COLO668 (cell line): ENCODE data around the gene PSMA6.
"Not testable (repeated sequence)": the region's sequence is repeated elsewhere in the genome, so short reads cannot be mapped to it uniquely, and the experiment has no call there.

Experiments used
- DNase-seq: peaks from one replicate; lab custom pipeline; 2025; ENCODE audit not compliant: unreplicated experiment; lab: John Stamatoyannopoulos, UW

Gene PSMA6

GRCh38 chr14:35292051-35292769, at the start of gene PSMA6:
Gene PSMA6, plus strand, starts transcription at chr14:35292382. Its CDS starts 95 bp downstream, at chr14:35292477.
- peak; percentile 100 for DNase-seq

DNA sequence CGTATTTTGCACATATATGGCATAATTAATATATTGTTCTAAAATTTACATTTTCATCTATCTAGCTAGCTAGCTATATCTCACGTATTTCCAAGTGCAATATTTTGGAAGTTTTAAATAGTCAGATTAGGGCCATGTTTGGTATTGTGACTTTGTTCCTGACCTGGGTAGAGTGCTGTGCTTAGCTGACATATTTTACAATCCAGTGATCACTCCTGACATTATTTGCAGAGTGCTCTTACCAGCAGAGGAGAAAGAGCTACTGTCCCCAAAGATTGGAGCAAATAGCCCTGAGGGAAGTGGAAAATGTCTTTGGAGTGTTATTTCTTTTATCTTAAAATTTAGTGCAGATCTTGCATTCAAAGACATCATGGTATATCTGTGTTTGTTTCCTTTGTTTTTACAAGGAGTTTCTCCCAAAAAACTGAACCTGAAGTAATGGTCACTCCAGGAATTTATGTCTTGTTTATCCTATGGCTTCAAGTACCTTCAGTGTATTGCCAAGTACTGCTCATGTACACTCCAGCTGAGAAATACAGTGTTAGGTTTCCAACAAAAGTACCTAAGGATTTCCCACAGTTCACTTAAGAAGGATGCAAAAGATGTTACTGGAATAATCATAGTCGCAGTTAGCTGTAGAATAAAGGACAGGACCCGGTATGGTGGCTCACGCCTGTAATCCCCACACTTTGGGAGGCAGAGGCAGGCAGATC, 49.4 kb upstream of the PSMA6 start:
- no peak for DNase-seq

GRCh38 chr14:35243956-35244355, 48.2 kb upstream of the PSMA6 start:
- DNase-seq: no peak

- DNase-seq: no peak
Observed at GRCh38 chr14:35244542-35244941, 47.6 kb upstream of the PSMA6 start.

DNA sequence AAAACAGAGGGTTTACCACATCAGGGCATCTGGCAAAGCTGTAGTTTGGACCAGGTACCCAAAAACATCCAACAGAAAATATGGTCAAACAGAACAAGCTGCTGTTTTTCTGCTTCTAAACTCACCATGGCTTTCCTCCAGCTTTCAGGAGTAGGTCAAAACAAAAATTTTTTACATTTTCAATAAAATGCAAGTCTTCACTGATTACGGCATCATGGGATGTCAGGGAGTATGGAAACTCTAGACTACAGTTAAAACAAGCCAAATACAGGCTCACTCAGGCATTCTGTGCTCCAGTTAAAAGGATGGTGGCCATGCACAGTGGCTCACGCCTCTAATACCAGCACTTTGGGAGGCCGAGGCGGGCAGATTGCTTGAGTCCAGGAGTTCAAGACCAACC, 47.1 kb upstream of the PSMA6 start:
- DNase-seq: no peak

DNA sequence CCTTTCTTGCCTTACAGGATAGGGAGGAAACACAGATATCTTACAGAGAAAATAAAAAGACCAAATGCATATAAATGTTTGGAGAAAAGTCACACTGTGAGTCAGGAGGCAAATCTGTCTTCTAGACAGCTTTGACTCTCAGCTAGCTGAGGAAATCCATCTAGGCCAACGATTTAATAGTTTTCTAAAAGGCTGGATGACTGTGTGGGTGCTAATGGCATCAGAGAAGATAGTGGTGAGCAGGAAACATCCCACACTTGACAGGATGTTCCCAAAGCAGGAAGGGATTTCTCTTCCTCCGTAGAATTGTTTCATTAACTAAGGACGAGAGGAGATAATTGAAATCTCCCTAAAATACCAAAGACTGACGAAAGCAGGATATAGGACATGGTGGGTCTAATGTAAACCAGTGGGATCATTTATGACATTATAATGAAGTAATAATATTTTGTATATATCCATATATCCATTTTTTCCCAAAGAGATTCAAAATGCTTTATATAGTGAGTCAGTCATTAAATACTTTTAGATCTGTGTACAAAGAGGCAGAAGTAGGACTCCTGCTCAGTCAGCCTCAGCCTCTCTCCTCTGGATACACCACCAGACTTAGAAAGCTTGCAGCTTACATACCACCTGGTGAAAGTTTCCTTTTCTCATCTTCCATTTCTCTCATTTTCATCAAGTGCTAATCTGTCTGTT, 44.3 kb upstream of the PSMA6 start:
- no peak for DNase-seq

GRCh38 chr14:35248476-35248788, 43.8 kb upstream of the PSMA6 start:
- DNase-seq: no peak

DNA sequence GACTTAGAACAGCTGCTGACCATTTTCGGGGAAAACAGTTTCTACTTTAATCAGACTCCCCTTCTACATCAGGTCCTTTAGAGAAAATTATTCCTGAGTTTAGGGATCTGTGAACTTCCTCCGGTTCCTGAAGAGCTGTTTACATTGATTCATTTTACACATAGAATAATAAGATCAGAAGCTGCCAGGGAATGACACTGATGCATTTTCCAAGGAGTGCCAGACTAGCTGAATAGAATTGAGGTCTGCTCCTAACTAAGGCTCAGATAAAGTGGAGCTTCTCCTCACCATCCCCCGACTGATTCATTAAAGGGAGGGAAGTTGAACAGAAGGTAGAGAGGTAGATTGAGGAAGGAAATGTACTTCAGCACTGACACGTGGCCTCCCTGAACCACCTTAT, 41.9 kb upstream of the PSMA6 start:
- no peak for DNase-seq

DNA sequence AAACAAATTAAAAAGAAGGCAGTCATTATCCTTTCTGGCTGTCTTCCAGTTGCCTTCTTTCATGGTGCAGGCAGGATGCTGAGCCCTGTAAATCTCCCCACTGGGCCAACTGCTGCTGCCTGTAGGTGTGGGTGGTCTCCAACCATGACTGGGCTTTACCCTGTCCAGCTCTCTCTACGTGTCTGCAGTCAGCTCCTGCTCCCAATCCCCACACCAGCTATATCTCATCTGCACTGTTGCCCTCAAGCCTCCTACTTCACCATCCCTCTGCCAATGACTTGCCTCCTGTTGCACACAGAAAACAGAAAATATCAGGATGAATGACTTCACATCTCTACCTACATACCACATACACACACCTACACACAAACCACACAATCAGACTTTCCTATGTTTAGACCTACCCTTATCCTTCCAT, 39.7 kb upstream of the PSMA6 start:
- DNase-seq: no peak

DNA sequence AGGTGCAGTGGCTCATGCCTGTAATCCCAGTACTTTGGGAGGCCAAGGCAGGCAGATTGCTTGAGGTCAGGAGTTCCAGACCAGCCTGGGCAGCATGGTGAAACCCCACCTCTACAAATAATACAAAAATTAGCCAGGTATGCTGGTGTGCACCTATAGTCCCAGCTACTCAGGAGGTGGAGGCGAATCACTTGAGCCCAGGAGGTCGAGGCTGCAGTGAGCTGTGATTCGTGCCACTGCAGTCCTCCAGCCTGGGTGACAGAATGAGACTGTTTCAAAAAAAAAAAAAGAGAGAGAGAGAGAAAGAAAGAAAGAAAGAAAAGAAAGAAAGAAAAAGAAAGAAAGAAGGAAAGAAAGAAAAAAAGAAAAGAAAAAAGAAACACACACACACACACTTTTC, 39.1 kb upstream of the PSMA6 start:
- DNase-seq: not testable (repeated sequence)

DNA sequence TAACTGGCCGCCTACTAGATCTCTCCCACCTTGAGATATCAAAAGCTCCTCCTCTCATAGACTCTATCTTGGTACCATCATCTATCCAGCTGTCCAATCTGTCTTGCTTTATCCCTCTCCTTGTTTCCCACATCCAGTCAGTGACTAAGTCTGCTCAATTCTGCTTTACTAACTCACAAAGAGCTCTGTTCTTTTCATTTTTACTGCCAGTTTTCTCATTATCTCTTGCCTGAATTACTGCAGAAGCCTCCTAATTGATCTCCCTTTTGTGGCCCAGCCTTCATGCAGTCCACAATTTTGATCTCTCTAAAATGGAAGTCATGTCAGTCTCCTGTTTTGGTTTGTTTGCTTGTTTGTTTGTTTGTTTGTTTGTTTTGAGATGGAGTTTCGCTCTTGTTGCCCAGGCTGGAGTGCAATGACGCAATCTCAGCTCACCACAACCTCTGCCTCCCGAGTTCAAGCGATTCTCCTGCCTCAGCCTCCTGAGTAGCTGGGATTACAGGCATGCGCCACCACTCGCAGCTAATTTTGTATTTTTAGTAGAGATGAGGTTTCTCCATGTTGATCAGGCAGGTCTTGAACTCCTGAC, 38.1 kb upstream of the PSMA6 start:
- DNase-seq: not testable (repeated sequence)

DNA sequence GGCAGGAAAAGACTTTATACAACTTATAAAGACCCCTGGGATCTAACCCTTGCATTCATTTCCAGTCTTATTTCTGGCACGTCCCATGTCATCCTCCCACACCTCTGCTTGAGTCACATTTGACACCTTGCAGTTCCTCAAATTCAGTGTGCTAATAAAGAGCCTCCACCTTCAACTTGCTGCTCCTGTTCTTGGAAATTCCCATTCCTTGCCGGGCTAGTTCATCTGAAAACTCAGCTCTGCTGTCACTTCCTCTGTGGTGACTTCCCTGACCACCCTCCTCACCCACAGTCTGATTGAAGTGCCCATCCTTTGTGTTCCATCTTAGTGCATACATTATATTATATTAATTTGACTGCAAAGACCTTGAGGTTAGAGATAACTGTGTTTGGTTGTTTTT, 37.4 kb upstream of the PSMA6 start:
- no peak for DNase-seq

- DNase-seq: no peak
Observed at GRCh38 chr14:35255711-35256110, 36.5 kb upstream of the PSMA6 start.

DNA sequence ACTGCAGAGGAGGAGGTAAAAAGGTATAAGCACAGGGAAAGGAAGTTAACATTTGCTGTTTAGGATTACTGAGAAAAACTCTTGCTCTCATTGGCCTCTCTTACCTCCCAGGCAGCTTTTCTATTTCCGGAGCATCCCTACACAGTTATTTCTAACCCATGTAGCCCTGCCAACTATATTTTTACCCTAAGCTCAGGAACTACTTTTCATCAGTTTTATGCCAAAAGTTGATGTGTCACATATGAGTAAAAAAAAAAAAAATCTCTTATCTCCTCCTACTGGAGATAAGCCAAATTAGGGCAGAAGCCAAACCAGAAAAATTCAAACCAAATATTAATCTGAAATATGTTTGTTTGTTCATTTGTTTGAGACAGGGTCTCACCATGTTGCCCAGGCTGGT, 34.4 kb upstream of the PSMA6 start:
- DNase-seq: no peak

- no peak for DNase-seq
Observed at GRCh38 chr14:35258420-35258819, 33.8 kb upstream of the PSMA6 start.

GRCh38 chr14:35261774-35262173, 30.4 kb upstream of the PSMA6 start:
- DNase-seq: no peak

GRCh38 chr14:35262436-35262835, 29.7 kb upstream of the PSMA6 start:
- no peak for DNase-seq

- no peak for DNase-seq
Observed at GRCh38 chr14:35268946-35269345, 23.2 kb upstream of the PSMA6 start.

DNA sequence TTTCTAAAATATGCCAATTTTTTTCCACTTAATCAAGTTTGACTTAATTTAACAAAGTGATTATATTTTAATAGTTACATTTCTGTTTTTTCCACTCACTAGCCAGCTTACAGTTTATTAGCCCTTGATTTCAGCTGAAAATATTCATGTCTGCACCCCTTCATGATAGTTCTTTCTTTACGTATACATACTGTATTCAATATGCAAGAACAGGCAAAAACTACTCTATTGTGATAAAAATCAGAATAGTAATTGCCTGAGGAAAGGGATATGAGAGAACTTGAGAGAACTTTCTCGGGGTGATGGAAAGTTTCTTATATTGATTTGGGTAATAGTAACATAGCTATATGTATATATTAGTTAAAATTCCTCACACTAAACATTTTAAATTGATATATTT, 17.4 kb upstream of the PSMA6 start:
- DNase-seq: no peak

- no peak for DNase-seq
Observed at GRCh38 chr14:35277179-35277578, 15.0 kb upstream of the PSMA6 start.

DNA sequence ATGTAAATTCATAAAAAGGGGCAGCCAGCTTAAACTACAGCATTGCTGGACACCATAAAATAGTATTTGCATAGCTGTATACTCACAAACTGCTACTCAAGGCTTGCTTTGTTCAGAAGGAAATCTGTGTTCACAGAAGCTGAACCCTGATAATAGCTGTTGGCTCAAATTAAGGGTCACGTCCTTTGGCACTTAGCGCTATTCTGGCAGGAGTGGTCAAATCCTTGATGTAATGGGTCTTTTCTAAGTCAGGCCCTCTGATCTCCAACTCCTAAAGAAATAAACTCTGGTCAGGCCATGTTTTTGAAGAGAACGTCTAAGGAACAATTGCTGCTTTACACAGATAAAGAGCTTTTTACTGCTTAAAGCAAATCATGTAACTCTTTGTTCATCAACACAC, 12.8 kb upstream of the PSMA6 start:
- no peak for DNase-seq

- no peak for DNase-seq
Observed at GRCh38 chr14:35281341-35281740, 10.8 kb upstream of the PSMA6 start.
